Endothelial cell (in vitro differentiated cells): ENCODE data around the gene CCT7. TPM values are rescaled to one million over a fixed set of nuclear protein-coding genes. Genes with fewer than 3 reads are reported as not detected.
A peak's percentile ranks its signal among the peaks of the same experiment; 100 is the strongest.

Experiments
- DNase-seq: peaks from one replicate; pipeline ENCODE4 v3.0.0; 2021; ENCODE audit warnings: low spot score
- H3K27ac Mint-ChIP-seq: one replicate; pipeline ENCODE4 v1.8.0; 2021; ENCODE audit warnings: mixed read lengths, inconsistent platforms; ENCODE audit not compliant: unreplicated experiment
- H3K27me3 Mint-ChIP-seq: one replicate; pipeline ENCODE4 v1.8.0; 2021; ENCODE audit warnings: mild to moderate bottlenecking, moderate library complexity, mixed read lengths, inconsistent platforms; ENCODE audit not compliant: unreplicated experiment
- H3K36me3 Mint-ChIP-seq: one replicate; pipeline ENCODE4 v1.8.0; 2021; ENCODE audit warnings: mild to moderate bottlenecking, low read depth, mixed read lengths, inconsistent platforms; ENCODE audit not compliant: unreplicated experiment
- H3K4me1 Mint-ChIP-seq: one replicate; pipeline ENCODE4 v1.8.0; 2021; ENCODE audit warnings: mild to moderate bottlenecking, mixed read lengths, inconsistent platforms; ENCODE audit not compliant: unreplicated experiment
- H3K4me3 Mint-ChIP-seq: one replicate; pipeline ENCODE4 v1.8.0; 2021; ENCODE audit warnings: mild to moderate bottlenecking, mixed read lengths, inconsistent platforms; ENCODE audit not compliant: unreplicated experiment
- H3K9me3 Mint-ChIP-seq: one replicate; pipeline ENCODE4 v1.8.0; 2021; ENCODE audit warnings: mixed read lengths, inconsistent platforms; ENCODE audit not compliant: unreplicated experiment
- total RNA-seq: library from RNA; stranded (reverse); fragmentation: NEBNext Ultra II Directional; extraction: Animal tissue kit (Norgen Biotek cat#: 25700); gene quantifications from one replicate; pipeline ENCODE4 v1.2.1, GENCODE V29; 2021; ENCODE audit not compliant: unreplicated experiment
- TF ChIP-seq, protein P1 (sequence below): fragments of 200-600 bp; sonication (generic); IDR thresholded peaks from one replicate; pipeline ENCODE4 v1.5.0; 2021; ENCODE audit warnings: antibody characterized with exemption; ENCODE audit not compliant: unreplicated experiment

The CCT7 gene
- total RNA-seq, 1 donor from 2014 or later: 183 TPM

DNA sequence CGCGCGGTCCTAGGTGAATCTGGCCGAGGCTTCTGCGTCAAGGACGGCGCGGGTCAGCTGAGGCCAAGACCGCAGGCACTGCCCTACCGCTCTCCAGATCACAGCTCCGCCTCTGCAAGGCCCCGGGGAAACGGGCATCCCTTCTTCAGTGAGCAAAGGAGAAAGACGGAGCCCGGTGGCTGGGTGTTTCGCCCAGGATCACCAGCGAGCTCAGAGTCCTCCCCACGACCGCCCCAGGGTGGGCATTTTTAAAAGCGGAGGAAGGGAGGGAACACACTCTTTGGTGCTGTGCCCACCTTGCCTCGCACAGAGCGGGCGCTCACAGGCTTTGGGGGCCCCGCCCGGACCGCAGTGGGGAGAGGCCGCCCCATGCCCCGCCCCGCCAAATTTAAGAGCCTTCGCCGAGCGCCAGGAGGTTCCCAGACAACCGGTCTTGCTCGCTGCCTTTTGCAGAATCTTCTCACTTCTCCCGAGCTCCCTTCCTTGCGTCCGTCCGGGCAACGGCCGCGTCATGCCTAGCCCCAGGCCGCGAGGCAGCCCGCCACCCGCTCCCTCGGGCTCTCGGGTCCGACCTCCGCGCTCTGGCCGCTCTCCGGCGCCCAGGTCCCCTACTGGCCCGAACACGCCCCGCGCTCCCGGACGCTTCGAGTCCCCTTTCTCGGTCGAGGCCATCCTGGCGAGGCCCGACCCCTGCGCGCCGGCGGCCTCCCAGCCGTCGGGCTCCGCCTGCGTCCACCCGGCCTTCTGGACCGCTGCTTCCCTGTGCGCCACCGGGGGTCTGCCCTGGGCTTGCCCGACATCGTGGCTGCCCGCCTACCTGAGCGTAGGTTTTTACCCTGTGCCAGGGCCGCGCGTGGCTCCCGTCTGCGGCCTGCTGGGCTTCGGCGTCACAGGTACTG is 31.7 kb upstream of the CCT7 start, which contains the start of gene NOTO:
Gene NOTO, plus strand, starts transcription at position 419 of the 899 bp plus-strand sequence. Its CDS starts 93 bp downstream, at position 512.
- Mint-ChIP-seq H3K27me3 (peaks cover 11% of the 10 kb centered on the region), H3K27ac (no peak within 1 kb of the TSS), H3K4me1 (no peaks in the 10 kb centered on the region), H3K9me3 (no peaks in the 10 kb centered on the region), H3K4me3 (no peak within 1 kb of the TSS), H3K36me3 (peaks cover 7% of the 10 kb centered on the region)
- TF ChIP-seq, protein P1, sequence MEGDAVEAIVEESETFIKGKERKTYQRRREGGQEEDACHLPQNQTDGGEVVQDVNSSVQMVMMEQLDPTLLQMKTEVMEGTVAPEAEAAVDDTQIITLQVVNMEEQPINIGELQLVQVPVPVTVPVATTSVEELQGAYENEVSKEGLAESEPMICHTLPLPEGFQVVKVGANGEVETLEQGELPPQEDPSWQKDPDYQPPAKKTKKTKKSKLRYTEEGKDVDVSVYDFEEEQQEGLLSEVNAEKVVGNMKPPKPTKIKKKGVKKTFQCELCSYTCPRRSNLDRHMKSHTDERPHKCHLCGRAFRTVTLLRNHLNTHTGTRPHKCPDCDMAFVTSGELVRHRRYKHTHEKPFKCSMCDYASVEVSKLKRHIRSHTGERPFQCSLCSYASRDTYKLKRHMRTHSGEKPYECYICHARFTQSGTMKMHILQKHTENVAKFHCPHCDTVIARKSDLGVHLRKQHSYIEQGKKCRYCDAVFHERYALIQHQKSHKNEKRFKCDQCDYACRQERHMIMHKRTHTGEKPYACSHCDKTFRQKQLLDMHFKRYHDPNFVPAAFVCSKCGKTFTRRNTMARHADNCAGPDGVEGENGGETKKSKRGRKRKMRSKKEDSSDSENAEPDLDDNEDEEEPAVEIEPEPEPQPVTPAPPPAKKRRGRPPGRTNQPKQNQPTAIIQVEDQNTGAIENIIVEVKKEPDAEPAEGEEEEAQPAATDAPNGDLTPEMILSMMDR: no peak
- peak; percentile 31 for DNase-seq

DNA sequence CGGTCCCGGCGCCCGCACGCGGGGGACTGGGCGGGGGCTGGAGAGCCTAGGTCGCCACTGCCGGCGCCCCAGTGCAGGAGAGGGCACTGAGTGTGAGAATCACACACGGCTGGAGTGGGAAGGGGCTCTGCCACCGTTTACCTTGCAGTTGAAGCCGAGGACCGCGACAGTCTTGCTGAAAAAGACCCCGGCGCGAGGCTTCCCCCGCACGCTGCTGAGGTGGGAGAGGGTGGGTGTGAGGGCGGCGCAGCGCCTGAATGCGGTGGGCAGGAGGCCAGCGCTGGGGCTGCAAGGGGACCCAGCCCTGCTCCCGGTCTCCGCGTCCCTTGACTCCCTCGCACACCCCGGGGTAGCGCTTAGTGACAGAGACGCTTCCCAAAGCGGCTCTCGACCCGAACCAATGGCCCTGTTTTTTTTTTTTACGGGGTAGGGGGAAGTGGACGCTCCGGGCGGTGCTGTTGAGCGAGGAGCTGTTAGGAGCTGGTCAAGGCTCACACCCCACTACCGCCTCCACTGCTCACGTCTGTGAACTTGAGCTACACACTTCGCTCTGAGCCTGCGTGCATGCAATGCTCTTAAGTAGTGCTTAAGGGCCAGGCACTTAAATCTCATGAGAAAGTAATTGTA is 30.9 kb upstream of the CCT7 start:
- Mint-ChIP-seq H3K36me3 (peaks cover 7% of the 10 kb centered on the region), H3K27me3 (peaks cover 11% of the 10 kb centered on the region), H3K4me1 (no peaks in the 10 kb centered on the region), H3K9me3 (no peaks in the 10 kb centered on the region), H3K4me3 (no peak overlapping the region), H3K27ac (no peak overlapping the region)
- no peak for DNase-seq
- TF ChIP-seq, protein P1: no peak

DNA sequence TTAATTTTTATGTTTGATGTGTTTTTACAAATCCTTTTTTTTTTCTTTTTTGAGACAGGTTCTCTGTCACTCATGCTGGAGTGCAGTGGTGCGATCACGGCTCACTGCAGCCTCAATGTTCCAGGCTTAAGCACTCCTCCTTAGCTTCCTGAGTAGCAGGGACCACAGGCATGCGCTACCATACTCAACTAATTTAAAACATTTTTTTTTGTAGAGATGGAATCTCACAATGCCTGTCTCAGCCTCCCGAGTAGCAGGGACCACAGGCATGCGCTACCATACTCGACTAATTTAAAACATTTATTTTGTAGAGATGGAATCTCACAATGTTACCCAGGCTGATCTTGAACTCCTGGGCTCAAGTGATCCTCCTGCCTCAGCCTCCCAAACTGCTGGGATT is 28.5 kb upstream of the CCT7 start:
- no peaks in the 10 kb centered on the region for H3K4me1 Mint-ChIP-seq
- H3K9me3 Mint-ChIP-seq: no peaks in the 10 kb centered on the region
- peaks cover 14% of the 10 kb centered on the region for H3K27me3 Mint-ChIP-seq
- H3K4me3 Mint-ChIP-seq: no peak overlapping the region
- H3K36me3 Mint-ChIP-seq: peaks cover 7% of the 10 kb centered on the region
- DNase-seq: no peak
- H3K27ac Mint-ChIP-seq: no peak overlapping the region
- TF ChIP-seq, protein P1: no peak

DNA sequence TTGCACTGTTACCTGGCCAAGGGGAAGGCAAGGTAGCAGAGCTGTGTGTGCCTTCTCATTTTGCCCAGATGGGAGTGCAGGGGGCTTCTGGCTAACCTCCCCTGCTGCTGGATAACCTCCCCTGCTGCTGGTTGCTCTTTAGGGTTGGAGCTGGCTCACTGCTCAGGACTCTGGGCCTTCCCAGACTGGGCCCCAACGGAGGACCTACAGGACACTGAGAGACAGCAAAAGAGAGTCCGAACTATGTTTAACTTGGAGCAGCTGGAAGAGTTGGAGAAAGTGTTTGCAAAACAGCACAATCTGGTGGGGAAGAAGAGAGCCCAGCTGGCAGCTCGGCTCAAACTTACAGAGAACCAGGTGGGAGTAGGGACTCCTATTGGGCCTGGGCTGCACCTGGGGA is 25.9 kb upstream of the CCT7 start:
- H3K4me3 Mint-ChIP-seq: no peak overlapping the region
- peaks cover 14% of the 10 kb centered on the region for H3K27me3 Mint-ChIP-seq
- no peaks in the 10 kb centered on the region for H3K9me3 Mint-ChIP-seq
- no peaks in the 10 kb centered on the region for H3K4me1 Mint-ChIP-seq
- H3K36me3 Mint-ChIP-seq: peaks cover 4% of the 10 kb centered on the region
- DNase-seq: no peak
- TF ChIP-seq, protein P1: no peak
- H3K27ac Mint-ChIP-seq: no peak overlapping the region

DNA sequence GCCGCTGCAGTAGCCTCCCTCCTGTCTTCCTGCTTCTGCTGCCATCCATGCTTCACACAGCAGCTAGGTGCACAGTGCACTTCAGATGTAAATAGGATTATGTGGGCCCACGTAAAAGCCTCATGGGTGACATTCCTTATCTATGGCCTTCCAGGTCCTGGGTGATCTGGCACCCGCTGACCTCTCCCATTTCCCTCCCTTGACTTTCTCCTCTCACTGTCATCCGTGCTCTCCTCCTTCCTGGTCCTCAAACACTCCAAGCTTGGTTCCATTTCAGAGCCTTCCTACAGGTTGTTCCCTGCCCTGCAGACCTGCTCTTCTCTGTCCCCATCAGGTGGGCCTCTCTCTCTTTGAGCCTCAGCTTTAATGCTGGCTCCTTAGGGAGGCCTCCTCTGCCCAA is 24.1 kb upstream of the CCT7 start:
- Mint-ChIP-seq H3K4me1 (peaks cover 13% of the 10 kb centered on the region), H3K4me3 (no peak overlapping the region)
- TF ChIP-seq, protein P1: no peak

More for the DNA sequence above, 24.1 kb upstream of the CCT7 start:
- no peaks in the 10 kb centered on the region for H3K9me3 Mint-ChIP-seq
- H3K27me3 Mint-ChIP-seq: peaks cover 10% of the 10 kb centered on the region
- no peak overlapping the region for H3K27ac Mint-ChIP-seq
- no peak for DNase-seq
- H3K36me3 Mint-ChIP-seq: peaks cover 3% of the 10 kb centered on the region
